ENCODE results near the gene TMEM178A.

GRCh38 chr2:39629646-39630045 is 36.1 kb upstream of the TMEM178A start:
- TF ChIP-seq POLR2AphosphoS5 (IDR thresholded peaks at IDR 0.05) (no peak), EZH2 (IDR thresholded peaks at IDR 0.05; ENCODE audit: borderline replicate concordance, insufficient read depth, low read length, poor library complexity, severe bottlenecking) (no peak)
